Astrocyte (in vitro differentiated cells and primary cell): ENCODE results near the gene GPR32. TPM values are rescaled to one million over a fixed set of nuclear protein-coding genes. Genes with fewer than 3 reads are reported as not detected.

Source experiments
- DNase-seq: peaks from one replicate; pipeline ENCODE4 v3.0.0-alpha.2; 2010; ENCODE audit warnings: low read depth
- FAIRE-seq: peaks from 2 replicates; lab custom pipeline; 2011; peaks lifted over from hg19 to GRCh38; lab: Jason Lieb, UNC
- H2AFZ ChIP-seq: 2 replicates; pipeline ENCODE4 v1.6.0; 2012; ENCODE audit warnings: low read depth, low read length, inconsistent platforms
- H3K27ac ChIP-seq: 2 replicates; pipeline ENCODE4 v1.5.1; 2011; ENCODE audit warnings: low read depth, low read length, inconsistent platforms
- H3K27me3 ChIP-seq: 2 replicates; pipeline ENCODE4 v1.6.0; 2011; ENCODE audit warnings: low read length, inconsistent platforms; ENCODE audit not compliant: insufficient read depth
- H3K36me3 ChIP-seq: 2 replicates; pipeline ENCODE4 v1.5.1; 2011; ENCODE audit warnings: low read length, inconsistent platforms; ENCODE audit not compliant: insufficient read depth
- H3K4me1 ChIP-seq: 2 replicates; pipeline ENCODE4 v1.5.1; 2011; ENCODE audit warnings: low read length, inconsistent platforms; ENCODE audit not compliant: insufficient read depth
- H3K4me2 ChIP-seq: 2 replicates; pipeline ENCODE4 v1.6.0; 2012; ENCODE audit warnings: low read length, inconsistent platforms
- H3K4me3 ChIP-seq: 2 replicates; pipeline ENCODE4 v1.5.1; 2011; ENCODE audit warnings: low read depth, mild to moderate bottlenecking, low read length, inconsistent platforms; ENCODE audit not compliant: insufficient read depth
- H3K79me2 ChIP-seq: 2 replicates; pipeline ENCODE4 v1.6.0; 2012; ENCODE audit warnings: mild to moderate bottlenecking, low read length, inconsistent platforms; ENCODE audit not compliant: insufficient read depth
- H3K9ac ChIP-seq: 2 replicates; pipeline ENCODE4 v1.6.0; 2012; ENCODE audit warnings: mild to moderate bottlenecking, low read length, inconsistent platforms
- H3K9me3 ChIP-seq: 2 replicates; pipeline ENCODE4 v1.5.1; 2012; ENCODE audit warnings: low read depth, mild to moderate bottlenecking, low read length, inconsistent platforms; ENCODE audit not compliant: insufficient read depth
- H4K20me1 ChIP-seq: 2 replicates; pipeline ENCODE4 v1.6.0; 2012; ENCODE audit warnings: low read length, inconsistent platforms; ENCODE audit not compliant: insufficient read depth
- H3K27ac Mint-ChIP-seq: one replicate; pipeline ENCODE4 v1.8.0; 2021; ENCODE audit warnings: mild to moderate bottlenecking, mixed read lengths; ENCODE audit not compliant: unreplicated experiment
- H3K27me3 Mint-ChIP-seq: one replicate; pipeline ENCODE4 v1.8.0; 2021; ENCODE audit warnings: low read depth, mixed read lengths; ENCODE audit not compliant: unreplicated experiment
- H3K36me3 Mint-ChIP-seq: one replicate; pipeline ENCODE4 v1.8.0; 2021; ENCODE audit warnings: low read depth, mixed read lengths; ENCODE audit not compliant: unreplicated experiment
- H3K4me1 Mint-ChIP-seq: one replicate; pipeline ENCODE4 v1.8.0; 2021; ENCODE audit warnings: low read depth, mixed read lengths; ENCODE audit not compliant: unreplicated experiment
- H3K4me3 Mint-ChIP-seq: one replicate; pipeline ENCODE4 v1.8.0; 2021; ENCODE audit warnings: mild to moderate bottlenecking, moderate library complexity, mixed read lengths; ENCODE audit not compliant: unreplicated experiment
- H3K9me3 Mint-ChIP-seq: one replicate; pipeline ENCODE4 v1.8.0; 2021; ENCODE audit warnings: mild to moderate bottlenecking, mixed read lengths; ENCODE audit not compliant: unreplicated experiment
- CTCF ChIP-seq: IDR thresholded peaks from 2 replicates; pipeline ENCODE4 v1.5.1; 2011; ENCODE audit warnings: low read depth, mild to moderate bottlenecking, inconsistent platforms, low read length, moderate library complexity; ENCODE audit not compliant: insufficient read depth
- EZH2 ChIP-seq: IDR thresholded peaks from 2 replicates; pipeline ENCODE4 v1.6.1; 2012; ENCODE audit warnings: mild to moderate bottlenecking, low read length, inconsistent platforms; ENCODE audit not compliant: insufficient read depth
- total RNA-seq: library from RNA; stranded (reverse); gene quantifications from 2 replicates; pipeline ENCODE4 v1.2.1, GENCODE V29; 2021

Gene GPR32
- total RNA-seq, 1 donor from 2014 or later = not detected

DNA sequence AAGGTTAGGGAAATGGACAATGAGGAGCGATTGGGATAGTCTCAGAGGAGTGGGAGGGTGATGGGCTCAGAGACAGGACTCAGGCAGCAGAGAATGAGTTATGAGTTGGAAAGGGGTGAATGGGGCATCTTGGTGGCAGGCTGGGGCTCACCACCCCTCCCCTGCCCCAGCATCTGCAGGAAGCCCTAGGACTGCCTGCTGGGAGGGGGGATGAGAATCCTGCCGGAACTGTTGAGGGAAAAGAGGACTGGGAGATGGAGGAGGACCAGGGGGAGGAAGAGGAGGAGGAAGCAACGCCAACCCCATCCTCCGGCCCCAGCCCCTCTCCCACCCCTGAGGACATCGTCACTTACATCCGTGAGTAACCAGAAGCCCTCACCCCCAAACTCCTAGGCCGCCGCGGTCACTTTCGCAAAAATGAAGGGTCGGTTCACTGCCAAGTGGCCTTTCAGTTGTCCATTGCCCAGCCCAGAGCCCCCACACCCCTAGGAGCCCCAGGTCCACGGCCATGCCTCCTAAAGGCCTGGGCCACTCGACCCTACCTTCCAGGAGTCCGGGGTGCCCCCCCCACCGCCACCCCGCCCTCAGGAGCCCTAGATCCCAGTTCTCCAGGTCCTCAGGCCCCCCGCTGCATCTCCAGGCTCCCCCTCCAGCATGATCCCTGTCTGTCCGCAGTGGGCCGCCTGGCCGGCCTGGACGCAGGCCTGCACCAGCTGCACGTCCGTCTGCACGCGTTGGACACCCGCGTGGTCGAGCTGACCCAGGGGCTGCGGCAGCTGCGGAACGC lies 46.3 kb upstream of the GPR32 start:
- no peaks in the 10 kb centered on the region for H4K20me1 ChIP-seq
- FAIRE-seq (no peak), DNase-seq (no peak)
- peaks cover 28% of the 10 kb centered on the region for H3K9me3 Mint-ChIP-seq
- H3K4me3 Mint-ChIP-seq = no peak overlapping the region
- no peaks in the 10 kb centered on the region for H3K27me3 Mint-ChIP-seq
- TF ChIP-seq CTCF (no peak), EZH2 (no peak)
- H3K9me3 ChIP-seq = no peaks in the 10 kb centered on the region
- H3K27ac ChIP-seq = no peak overlapping the region
- no peaks in the 10 kb centered on the region for H3K27me3 ChIP-seq
- H3K4me2 ChIP-seq = peak overlapping the region; percentile 87
- H3K36me3 Mint-ChIP-seq = no peaks in the 10 kb centered on the region
- peak overlapping the region; percentile 79 for H2AFZ ChIP-seq
- H3K79me2 ChIP-seq = no peaks in the 10 kb centered on the region
- no peak overlapping the region for H3K27ac Mint-ChIP-seq
- peak overlapping the region; percentile 53 for H3K4me3 ChIP-seq
- H3K36me3 ChIP-seq = no peaks in the 10 kb centered on the region
- H3K9ac ChIP-seq = peak overlapping the region; percentile 50
- no peaks in the 10 kb centered on the region for H3K4me1 Mint-ChIP-seq
- H3K4me1 ChIP-seq = peaks cover 8% of the 10 kb centered on the region

DNA sequence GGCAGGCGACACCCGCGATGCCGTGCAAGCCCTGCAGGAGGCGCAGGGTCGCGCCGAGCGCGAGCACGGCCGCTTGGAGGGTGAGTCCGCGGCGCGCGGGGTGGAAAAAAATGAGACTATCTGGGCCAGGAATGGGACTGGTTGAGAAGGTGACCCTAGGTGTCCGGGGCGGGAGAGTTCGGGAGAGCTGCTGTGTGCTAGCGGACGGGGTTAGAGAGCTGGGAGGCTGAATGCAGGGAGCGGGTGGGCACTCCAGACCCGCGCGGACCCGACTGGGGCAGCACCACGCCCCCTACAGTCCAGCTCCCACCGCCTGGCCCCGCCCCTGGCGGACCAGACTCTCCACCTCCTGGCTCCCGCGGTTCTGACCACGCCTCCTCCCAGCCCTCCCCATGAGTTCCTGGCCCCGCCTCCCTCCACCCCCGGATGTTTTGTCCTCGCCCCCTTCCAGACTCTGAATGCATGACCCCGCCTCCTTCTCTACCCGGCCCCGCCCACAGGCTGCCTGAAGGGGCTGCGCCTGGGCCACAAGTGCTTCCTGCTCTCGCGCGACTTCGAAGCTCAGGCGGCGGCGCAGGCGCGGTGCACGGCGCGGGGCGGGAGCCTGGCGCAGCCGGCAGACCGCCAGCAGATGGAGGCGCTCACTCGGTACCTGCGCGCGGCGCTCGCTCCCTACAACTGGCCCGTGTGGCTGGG lies 45.6 kb upstream of the GPR32 start:
- FAIRE-seq = no peak

More for the DNA sequence above, 45.6 kb upstream of the GPR32 start:
- H3K4me1 ChIP-seq = peaks cover 8% of the 10 kb centered on the region
- peak overlapping the region; percentile 58 for H3K4me3 ChIP-seq
- H3K36me3 ChIP-seq = no peaks in the 10 kb centered on the region
- peak overlapping the region; percentile 38 for H3K27ac ChIP-seq
- Mint-ChIP-seq H3K36me3 (no peaks in the 10 kb centered on the region), H3K27ac (no peak overlapping the region), H3K9me3 (peaks cover 28% of the 10 kb centered on the region), H3K4me1 (no peaks in the 10 kb centered on the region), H3K27me3 (no peaks in the 10 kb centered on the region), H3K4me3 (no peak overlapping the region)
- H3K9me3 ChIP-seq = no peaks in the 10 kb centered on the region
- H4K20me1 ChIP-seq = no peaks in the 10 kb centered on the region
- peak; percentile 81 for DNase-seq
- H2AFZ ChIP-seq = peak overlapping the region; percentile 91
- H3K27me3 ChIP-seq = no peaks in the 10 kb centered on the region
- H3K9ac ChIP-seq = peak overlapping the region; percentile 79
- TF ChIP-seq EZH2 (no peak), CTCF (peak; percentile 6)
- no peaks in the 10 kb centered on the region for H3K79me2 ChIP-seq
- peak overlapping the region; percentile 87 for H3K4me2 ChIP-seq
